K562 (cell line): Measurements from ENCODE around the gene ADAMTS1. TPM values are rescaled to one million over a fixed set of nuclear protein-coding genes. Genes with fewer than 3 reads are reported as not detected.

Experiments
- ATAC-seq: fragments of 200-7000 bp; cut with Tn5 transposase; 3 replicates; pipeline ENCODE4 v1.9.1; 2020; ENCODE audit warnings: moderate library complexity
- BruUV-seq: library from RNA; stranded (reverse); fragments of 400-500 nt; replicated peaks from 2 replicates; lab custom pipeline; 2021; lab: Mats Ljungman, UMichigan
- CTCF ChIA-PET: fragments of 300-600 bp; formaldehyde crosslinking; extraction: SDS; loops from one replicate; lab custom pipeline; 2021; ENCODE audit warnings: low intra/inter-chr PET ratio; lab: Yijun Ruan, JAX
- POLR2A ChIA-PET: fragments of 300-600, 350-650 bp; sonication (Branson Sonifier 250); formaldehyde crosslinking; extraction: SDS; loops from one replicate; lab custom pipeline; 2021; ENCODE audit warnings: antibody characterized with exemption, inconsistent platforms; lab: Yijun Ruan, JAX
- DNase-seq, 4 experiments: peaks; one replicate each; pipeline versions ENCODE4 v3.0.0 to v3.0.0-alpha.2; 2011 to 2018; ENCODE audit warnings: low spot score in 3 of 4, mixed read lengths in 3 of 4; ENCODE audit errors: extremely low read depth in 1 of 4
- FAIRE-seq: peaks from 2 replicates; lab custom pipeline; 2011; peaks lifted over from hg19 to GRCh38; lab: Jason Lieb, UNC
- H2AFZ ChIP-seq: 2 replicates; pipeline ENCODE4 v1.6.0; 2011; ENCODE audit warnings: low read depth, low read length, control low read depth, inconsistent platforms
- H3K27ac ChIP-seq: fragments of 200-600 bp; 3 replicates; pipeline ENCODE4 v1.8.0; 2011; ENCODE audit warnings: low read depth, mild to moderate bottlenecking, control low read depth, inconsistent platforms, low read length, moderate library complexity, mixed read lengths; ENCODE audit errors: extremely low read depth
- H3K27me3 ChIP-seq, 2 experiments: fragments of 300-600 bp in 1 of 2; 2 replicates in 1 of 2; 3 replicates in 1 of 2; pipeline versions ENCODE4 v1.6.0 to v1.8.0; 2011; ENCODE audit warnings: inconsistent platforms in 2 of 2, low read length in 2 of 2, mild to moderate bottlenecking in 1 of 2, mixed read lengths in 1 of 2, moderate library complexity in 1 of 2; ENCODE audit not compliant: control insufficient read depth in 2 of 2, insufficient read depth in 2 of 2
- H3K36me3 ChIP-seq: fragments of 300-600 bp; 3 replicates; pipeline ENCODE4 v1.8.0; 2011; ENCODE audit warnings: mild to moderate bottlenecking, low read length, inconsistent platforms; ENCODE audit not compliant: control insufficient read depth, insufficient read depth
- H3K4me1 ChIP-seq, 2 experiments: fragments of 200-600 bp in 1 of 2; replicated peaks in 1 of 2; 2 replicates in 1 of 2; 3 replicates in 1 of 2; pipeline versions ENCODE4 v1.5.1 to v1.8.0; 2011; ENCODE audit warnings: inconsistent platforms in 2 of 2, low read length in 2 of 2, mild to moderate bottlenecking in 1 of 2, mixed read lengths in 1 of 2, moderate library complexity in 1 of 2; ENCODE audit not compliant: control insufficient read depth in 2 of 2, insufficient read depth in 2 of 2
- H3K4me2 ChIP-seq: 2 replicates; pipeline ENCODE4 v1.6.1; 2011; ENCODE audit warnings: low read length, control low read depth, inconsistent platforms, mixed read lengths; ENCODE audit not compliant: insufficient read depth
- H3K4me3 ChIP-seq: fragments of 200-600 bp; sonication (generic), shearing (Covaris generic); 2 replicates; pipeline ENCODE4 v1.5.1; 2016; ENCODE audit warnings: control low read depth, inconsistent platforms
- H3K79me2 ChIP-seq: fragments of 200-600 bp; 3 replicates; pipeline ENCODE4 v1.8.0; 2011; ENCODE audit warnings: low read length, inconsistent platforms; ENCODE audit not compliant: control insufficient read depth, insufficient read depth
- H3K9ac ChIP-seq, 2 experiments: 2 replicates each; pipeline versions ENCODE4 v1.6.0 to v1.6.1; 2011; ENCODE audit warnings: low read depth in 2 of 2, low read length in 2 of 2, control low read depth in 1 of 2, inconsistent platforms in 1 of 2, mild to moderate bottlenecking in 1 of 2, mixed read lengths in 1 of 2; ENCODE audit not compliant: insufficient read depth in 1 of 2
- H3K9me1 ChIP-seq: one replicate; pipeline ENCODE4 v1.6.0; 2011; ENCODE audit warnings: inconsistent platforms, mild to moderate bottlenecking, low read length, moderate library complexity; ENCODE audit not compliant: control insufficient read depth, insufficient read depth
- H3K9me3 ChIP-seq: replicated peaks from 2 replicates; pipeline ENCODE4 v1.5.1; 2011; ENCODE audit warnings: low read depth, low read length, inconsistent platforms; ENCODE audit not compliant: control insufficient read depth, insufficient read depth
- H4K20me1 ChIP-seq: replicated peaks from 2 replicates; pipeline ENCODE4 v1.6.1; 2011; ENCODE audit warnings: low read length, inconsistent platforms, mixed read lengths; ENCODE audit not compliant: control insufficient read depth, insufficient read depth
- ARID2 ChIP-seq: fragments of 450-650 bp; IDR thresholded peaks from 2 replicates; pipeline ENCODE4 v1.6.1; 2017; ENCODE audit warnings: antibody characterized with exemption, mild to moderate bottlenecking
- CCNT2 ChIP-seq: IDR thresholded peaks from 2 replicates; pipeline ENCODE4 v1.6.1; 2011; ENCODE audit warnings: borderline replicate concordance, low read depth, mild to moderate bottlenecking, moderate library complexity, mixed read lengths, low read length; ENCODE audit not compliant: insufficient read length; ENCODE audit errors: extremely low read depth
- COPS2 ChIP-seq: fragments of 450-650 bp; conservative IDR thresholded peaks from 2 replicates; pipeline ENCODE4 v1.6.1; 2016; ENCODE audit warnings: mild to moderate bottlenecking, moderate library complexity
- ETV1 ChIP-seq: fragments of 450-650 bp; conservative IDR thresholded peaks from 2 replicates; pipeline ENCODE4 v1.6.1; 2016; ENCODE audit warnings: missing genetic modification characterization, control low read depth, low read depth, missing compliant biosample characterization
- NEUROD1 ChIP-seq: fragments of 150-350 bp; IDR thresholded peaks from 2 replicates; pipeline ENCODE4 v1.6.1; 2014; ENCODE audit warnings: borderline replicate concordance, low read length, low read depth; ENCODE audit not compliant: partially characterized antibody
- TCFL5 ChIP-seq: fragments of 250-450 bp; sonication (Bioruptor Pico); conservative IDR thresholded peaks from 2 replicates; pipeline ENCODE4 v1.6.1; 2021; ENCODE audit warnings: mild to moderate bottlenecking, moderate library complexity, matching md5 sums
- ZNF121 ChIP-seq: sonication (generic); formaldehyde crosslinking; conservative IDR thresholded peaks from 2 replicates; pipeline ENCODE4 v1.8.0; 2022; ENCODE audit warnings: missing genetic modification reagents
- ZNF57 ChIP-seq: fragments of 450-650 bp; formaldehyde crosslinking; IDR thresholded peaks from 2 replicates; pipeline ENCODE4 v1.4.0; 2020; ENCODE audit warnings: mild to moderate bottlenecking, moderate library complexity
- WGBS: fragments of 100-300 bp; shearing (Covaris generic); methylation state at CpG from one replicate; pipeline ENCODE4 v1.1.6; 2016; ENCODE audit warnings: low coverage, mixed read lengths; ENCODE audit not compliant: insufficient coverage; ENCODE audit errors: missing lambda C conversion rate; 5-methylcytosine and 5-hydroxymethylcytosine counted together
- in situ Hi-C: fragments of 300-500 bp; cut with MboI; formaldehyde crosslinking; loops from 4 replicates; pipeline ENCODE4 v1.15.0; 2018; ENCODE audit warnings: inconsistent platforms, mixed read lengths
- intact Hi-C: fragments of 100-400 bp; cut with micrococcal nuclease; formaldehyde crosslinking; loops from 2 replicates; pipeline ENCODE4 v1.14.2; 2022
- polyA plus RNA-seq, 8 experiments: library from polyadenylated mRNA; depleted of rRNA in 4 of 8; stranded (reverse) in 5 of 8; unstranded in 3 of 8; fragments of >200 nt; fragmentation: Nextera tagmentation in 2 of 8; fragmentation: Illumina TruSeq in 1 of 8; extraction: Ambion mirVana in 2 of 8; extraction: Trizol in 1 of 8; gene quantifications; 2 replicates each; pipeline versions ENCODE4 v1.2.1 to v1.2.3, GENCODE V29; 2011 to 2014; ENCODE audit warnings: inconsistent platforms in 1 of 8, missing spikeins in 1 of 8
- total RNA-seq, 7 experiments: library from RNA; depleted of rRNA in 6 of 7; stranded (reverse); fragments of >200 nt in 6 of 7; fragmentation: Illumina TruSeq in 2 of 7; extraction: Trizol in 2 of 7; gene quantifications; 2 replicates each; pipeline versions ENCODE4 v1.2.1 to v1.2.3, GENCODE V29; 2011 to 2021; ENCODE audit warnings: low replicate concordance in 1 of 7

The ADAMTS1 gene
- total and polyA plus RNA-seq, 9 of the 15 experiments (the other 6 are each of a cell fraction or from before 2014, with no cell fraction given), result 0.01 to 0.58 TPM; not detected in 7

DNA sequence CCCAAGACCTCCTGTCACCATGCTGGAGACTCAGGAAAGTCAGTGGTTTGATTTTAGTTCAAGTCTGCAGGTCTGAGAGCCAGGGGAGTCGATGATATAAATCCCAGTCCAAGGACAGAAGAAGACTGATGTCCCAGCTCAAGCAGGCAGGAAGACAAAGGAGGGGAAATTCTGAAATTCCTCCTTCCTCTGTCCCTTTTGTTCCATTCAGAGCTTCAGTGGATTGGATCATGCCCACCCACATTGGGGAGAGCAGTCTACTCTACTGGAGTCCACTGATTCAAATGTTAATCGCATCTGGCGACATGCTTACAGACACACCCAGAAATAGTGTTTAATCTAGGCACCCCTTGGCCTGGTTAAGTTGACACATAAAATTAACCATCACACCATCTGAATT is 7.2 kb upstream of the ADAMTS1 start:
- H3K27me3 ChIP-seq, result no peaks in the 10 kb centered on the region
- in situ Hi-C loops, result no loop called here
- TF ChIP-seq ARID2 (no peak), ETV1 (no peak), ZNF57 (CRISPR knock-in tag) (no peak), COPS2 (no peak), CCNT2 (no peak), ZNF121 (CRISPR knock-in tag) (no peak), TCFL5 (CRISPR knock-in tag) (no peak), NEUROD1 (no peak)
- TF ChIP-seq, all 486 proteins: peak for 0
- Histone ChIP-seq H3K9me1 (no peaks in the 10 kb centered on the region), H2AFZ (no peak overlapping the region), H3K27ac (no peak overlapping the region), H3K9ac (no peak overlapping the region), H3K4me3 (no peak overlapping the region), H3K9me3 (no peaks in the 10 kb centered on the region), H3K79me2 (no peaks in the 10 kb centered on the region), H4K20me1 (no peaks in the 10 kb centered on the region), H3K4me2 (no peak overlapping the region), H3K36me3 (no peaks in the 10 kb centered on the region), H3K4me1 (no peaks in the 10 kb centered on the region)
- DNase-seq, result no peak
- no peak for ATAC-seq
- intact Hi-C loops, result loop anchor here (5.0 kb wide), 2 partner anchors 1200 to 1485 kb away; no protein-coding TSS in a partner anchor
- CTCF ChIA-PET, result interaction anchor here (0.8 to 3.8 kb wide), 2 partner anchors 1892 to 1893 kb away, joined by 3 to 93 read pairs; no protein-coding TSS in a partner anchor
- WGBS, result 0% methylated on average over 3 of the region's 3 CpGs
- no TSS peak for BruUV-seq
- FAIRE-seq, result no peak
- POLR2A ChIA-PET, result no interaction called here
